Embryonic facial prominence (tissue), 1 donor: ENCODE results near the gene MFSD11.
"Not testable (repeated sequence)": the region's sequence is repeated elsewhere in the genome, so short reads cannot be mapped to it uniquely, and the experiment has no call there.

Source experiments
- DNase-seq: peaks from one replicate; pipeline ENCODE4 v3.0.0-alpha.2; 2016; ENCODE audit errors: extremely low spot score

Gene MFSD11

DNA sequence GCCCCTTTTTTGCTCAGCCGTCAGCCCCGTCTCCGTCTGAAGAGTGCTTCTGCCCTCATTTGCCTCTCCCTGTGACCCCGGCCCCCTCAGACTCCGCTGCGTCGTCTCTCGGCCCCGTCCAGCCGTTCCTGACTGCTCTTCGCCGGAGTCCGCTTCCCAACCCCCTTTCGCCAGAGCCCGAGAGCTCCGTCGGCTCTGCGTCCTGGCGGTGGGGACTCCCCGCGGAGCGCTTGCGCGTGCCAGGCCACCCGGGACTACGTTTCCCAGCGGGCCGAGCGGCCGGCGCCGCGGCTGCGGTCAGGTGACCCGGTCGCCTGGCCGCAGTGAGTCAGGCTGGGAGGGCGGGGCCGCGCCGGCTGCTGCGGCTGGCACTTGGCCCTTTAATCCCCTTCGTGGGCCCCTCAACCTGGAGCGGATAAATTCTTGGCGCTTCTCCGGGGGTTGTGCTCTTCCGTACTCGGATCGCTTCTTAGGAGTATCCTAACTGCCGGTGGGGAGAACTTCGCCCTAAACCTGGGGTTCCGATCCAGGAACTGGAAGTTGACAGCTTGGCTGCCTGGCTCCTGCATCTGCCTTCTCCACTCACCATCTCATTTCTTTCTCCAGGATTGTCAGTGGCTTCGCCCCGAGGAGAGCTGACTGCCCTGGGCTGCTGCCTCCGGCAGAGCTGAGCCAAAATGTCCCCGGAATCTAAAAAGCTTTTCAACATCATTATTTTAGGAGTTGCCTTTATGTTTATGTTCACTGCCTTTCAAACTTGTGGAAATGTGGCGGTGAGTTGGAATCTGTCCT, at the start of gene MFSD11:
Gene MFSD11, plus strand, starts transcription at position 444 of the 792 bp plus-strand sequence. Its CDS starts 234 bp downstream, at position 678.
- peak; percentile 77 for DNase-seq

DNA sequence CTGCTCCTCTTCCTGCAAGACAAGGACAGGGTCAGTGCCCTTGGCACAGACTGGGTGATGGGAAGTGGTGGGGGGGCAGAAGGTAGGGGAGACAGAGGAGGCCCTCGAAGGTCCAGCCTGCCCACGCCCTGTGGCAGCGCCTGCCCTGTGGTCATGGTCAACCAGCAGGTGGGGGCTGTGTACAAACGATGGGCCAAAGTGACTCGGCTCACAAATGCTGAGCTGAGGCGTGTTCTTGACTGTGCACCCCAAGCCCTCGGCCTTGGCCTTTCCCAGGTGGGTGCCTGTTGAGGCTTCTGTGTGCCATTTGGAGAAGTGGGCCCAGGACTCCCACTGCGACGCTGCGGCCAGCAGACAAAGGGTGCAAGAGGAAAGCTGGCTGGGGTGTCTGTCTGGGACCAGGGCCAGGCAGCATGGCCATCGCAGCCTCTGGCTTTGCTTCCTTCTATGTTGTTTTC, 49.7 kb upstream of the MFSD11 start:
- no peak for DNase-seq

DNA sequence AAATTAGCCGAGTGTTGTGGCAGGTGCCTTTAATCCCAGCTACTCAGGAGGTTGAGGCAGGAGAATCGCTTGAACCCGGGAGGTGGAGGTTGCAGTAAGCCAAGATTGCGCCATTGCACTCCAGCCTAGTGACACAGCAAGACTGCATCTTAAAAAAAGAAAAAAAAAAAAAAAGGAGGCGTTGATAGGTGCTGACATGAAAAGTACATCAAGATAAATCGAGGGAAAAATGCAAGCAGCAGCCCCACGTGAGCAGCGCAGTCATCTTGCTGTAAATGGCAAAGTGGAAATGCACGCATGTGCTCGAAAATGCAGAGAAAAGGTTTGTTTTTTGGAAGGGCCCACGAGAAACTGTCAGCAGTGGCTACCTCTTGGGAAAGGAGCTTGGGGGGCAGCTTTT, 48.1 kb upstream of the MFSD11 start:
- no peak for DNase-seq

DNA sequence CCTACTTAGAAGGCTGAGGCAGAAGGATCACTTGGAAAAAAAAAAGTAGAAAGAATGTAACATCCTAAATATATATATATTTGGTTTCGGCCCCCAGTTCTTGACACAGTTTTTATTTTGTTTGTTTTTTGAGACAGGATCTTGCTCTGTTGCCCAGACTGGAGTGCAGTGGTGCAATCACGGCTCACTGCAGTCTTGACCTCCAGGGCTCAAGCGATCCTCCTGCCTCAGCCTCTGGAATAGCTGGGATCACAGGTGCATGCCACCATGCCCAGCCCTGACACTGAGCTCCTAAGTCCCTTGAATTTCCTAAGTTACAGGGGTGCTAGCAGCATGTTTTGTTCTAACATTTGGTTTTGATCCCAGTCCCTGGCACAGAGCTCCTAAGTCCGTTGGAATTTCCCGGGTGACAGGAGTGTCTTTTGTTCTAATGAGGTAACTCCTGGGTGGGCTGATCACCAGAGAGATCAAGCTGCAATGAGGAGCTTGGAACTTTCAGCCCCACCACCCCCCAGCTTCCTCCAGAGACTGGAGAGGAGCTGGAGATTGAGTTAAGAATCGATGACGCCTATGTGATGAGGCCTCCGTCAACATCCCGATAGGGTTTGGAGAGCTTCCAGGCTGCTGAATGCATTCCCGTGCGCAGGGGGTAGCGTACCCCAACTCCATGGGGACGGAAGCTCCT, 47.2 kb upstream of the MFSD11 start:
- DNase-seq: no peak

DNA sequence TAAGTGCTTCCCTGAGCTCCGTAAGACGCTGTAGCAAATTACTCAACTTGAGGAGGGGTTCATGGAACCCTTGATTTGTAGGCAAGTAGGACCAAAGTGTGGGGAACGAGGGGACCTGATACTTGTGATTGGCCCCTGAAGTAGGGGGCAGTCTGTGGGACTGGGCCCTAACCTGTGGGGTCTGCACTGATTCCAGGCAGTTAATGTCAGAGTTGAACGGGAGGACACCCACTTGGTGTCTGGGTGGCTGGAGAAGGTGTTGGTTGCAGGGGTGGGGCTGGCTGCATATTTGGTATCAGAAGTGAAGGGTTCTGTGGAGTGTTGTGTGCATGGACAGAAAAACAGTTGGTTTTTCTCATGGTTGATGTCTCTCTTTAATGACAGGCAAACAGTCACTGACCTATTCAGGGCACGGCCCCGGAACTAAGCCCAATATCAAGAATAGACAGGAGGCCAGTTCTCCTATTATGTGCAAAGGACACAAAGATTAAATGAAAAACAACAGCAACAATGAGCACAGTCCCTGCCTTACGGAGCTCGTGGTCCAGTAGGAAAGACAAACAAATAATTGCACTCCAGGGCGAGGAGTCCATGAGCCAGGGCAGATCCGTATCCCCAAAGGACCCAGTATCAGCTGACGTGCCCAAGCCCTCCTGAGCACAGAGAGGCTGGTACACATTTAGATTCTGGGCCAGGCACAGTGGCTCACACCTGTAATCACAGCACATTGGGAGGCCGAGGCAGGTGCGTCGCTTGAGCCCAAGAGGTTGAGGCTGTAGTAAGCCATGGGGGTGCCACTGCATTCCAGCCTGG, 46.3 kb upstream of the MFSD11 start:
- no peak for DNase-seq

DNA sequence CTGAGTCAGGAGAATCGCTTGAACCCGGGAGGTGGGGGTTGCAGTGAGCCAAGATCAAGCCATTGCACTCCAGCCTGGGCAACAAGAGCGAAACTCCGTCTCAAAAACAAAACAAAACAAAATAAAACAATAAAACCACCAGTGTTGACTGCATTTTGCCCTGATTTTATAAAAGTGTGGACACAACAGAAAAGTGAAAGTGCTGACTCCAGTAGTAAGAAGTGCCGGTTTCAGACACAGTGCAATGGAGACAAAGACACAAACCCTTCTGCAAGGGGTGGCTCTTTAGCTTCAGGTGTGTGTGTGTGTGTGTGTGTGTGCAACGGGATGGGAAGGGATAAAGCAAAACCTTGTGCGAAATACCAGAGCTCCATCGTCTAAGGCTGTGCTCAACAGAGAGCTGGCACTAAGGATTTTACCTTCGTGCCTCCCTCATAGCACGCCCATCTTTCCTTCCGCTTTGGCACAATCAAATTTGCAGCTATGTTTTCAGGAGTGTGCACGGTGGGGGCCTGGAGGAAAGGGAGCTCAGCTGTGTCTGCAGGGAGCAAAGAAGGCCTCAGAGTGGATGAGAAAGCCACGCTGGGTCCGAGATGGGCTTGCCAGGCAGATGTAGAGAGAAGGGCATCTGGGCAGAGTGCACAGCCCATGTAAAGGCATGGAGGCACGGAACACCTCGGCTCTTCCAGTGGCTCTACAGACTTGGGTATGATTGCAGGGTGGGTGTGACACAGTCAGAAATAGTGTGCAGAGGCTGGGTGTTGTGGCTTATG, 42.7 kb upstream of the MFSD11 start:
- no peak for DNase-seq

DNA sequence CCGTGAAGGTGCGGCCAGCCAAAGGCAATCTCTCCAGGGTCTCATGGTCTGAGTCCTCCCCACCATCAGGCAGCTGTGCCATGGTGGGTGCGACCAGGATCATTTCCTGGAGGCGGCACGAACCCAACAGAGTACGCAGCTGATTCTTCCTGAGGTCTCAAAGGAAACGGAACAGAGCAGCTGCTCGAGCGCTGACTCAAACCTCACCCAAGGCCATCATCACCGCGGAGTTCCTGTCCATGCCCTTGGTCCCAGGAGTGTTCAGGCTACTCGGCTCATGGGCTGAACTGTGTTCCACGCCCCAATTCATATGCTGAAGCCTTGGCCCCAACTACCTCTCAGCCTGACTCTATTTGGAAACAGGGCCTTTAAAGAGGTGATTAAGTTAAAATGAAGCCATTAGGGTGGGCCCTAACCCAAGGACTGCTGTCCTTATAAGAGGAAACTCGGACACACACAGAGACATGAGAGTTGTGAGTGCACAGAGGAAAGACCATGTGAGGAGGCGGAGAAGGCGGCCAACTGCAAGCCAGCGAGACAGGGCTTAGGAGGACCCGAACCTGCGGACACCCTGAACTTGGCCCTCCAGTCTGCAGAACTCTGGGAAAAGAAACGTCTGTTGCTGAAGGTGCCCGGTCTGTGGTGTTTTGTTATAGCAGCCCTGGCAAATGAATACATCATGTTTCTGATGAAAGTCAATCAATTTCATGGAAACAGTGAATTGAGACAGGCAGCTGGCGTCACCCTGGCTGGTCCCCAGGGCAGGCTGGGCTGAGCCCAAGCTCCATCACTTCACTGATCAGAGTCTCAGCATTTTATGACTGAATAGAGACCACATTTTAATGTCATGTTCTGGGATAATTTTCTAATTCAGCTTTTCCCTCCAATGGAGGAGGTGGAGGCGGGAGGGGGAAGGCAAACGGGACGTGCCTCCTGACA, 40.9 kb upstream of the MFSD11 start:
- no peak for DNase-seq

DNA sequence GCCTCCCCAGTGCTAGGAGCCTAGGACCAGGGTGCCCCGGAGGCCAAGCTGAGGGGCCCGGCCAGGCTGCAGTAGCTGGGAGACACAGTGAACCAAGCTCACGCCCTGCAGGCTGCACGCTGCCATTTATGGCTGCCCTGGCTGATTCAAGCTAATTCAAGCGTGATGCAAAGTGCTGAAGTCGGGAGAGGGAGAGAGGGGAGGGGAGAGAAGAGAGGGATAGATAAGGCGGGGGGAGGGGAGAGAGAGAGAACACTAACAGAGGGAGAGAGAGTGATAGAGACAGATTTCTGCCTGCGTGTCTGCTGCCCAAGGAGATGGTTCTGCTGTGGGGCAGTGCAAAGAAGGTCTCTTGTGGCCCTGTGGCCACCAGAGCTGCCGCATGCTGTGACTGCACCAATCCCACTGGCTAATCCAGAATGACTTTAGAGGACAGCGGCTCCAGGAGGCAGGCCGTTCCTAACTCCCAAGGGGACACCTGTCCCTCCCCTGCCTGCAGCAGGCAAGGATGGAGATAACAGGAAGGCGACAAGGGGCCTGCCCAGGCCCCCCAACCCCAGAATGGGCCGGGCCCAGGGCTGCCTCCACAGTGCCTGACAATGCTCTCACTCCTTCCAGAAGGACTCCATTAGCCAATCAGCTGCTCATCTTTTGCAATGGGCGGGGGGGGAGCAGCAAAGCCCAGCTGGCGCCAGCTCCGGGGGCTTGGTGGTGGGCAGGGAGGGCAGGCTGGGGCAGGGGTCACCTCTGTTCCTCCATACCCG, 40.0 kb upstream of the MFSD11 start:
- DNase-seq: no peak

DNA sequence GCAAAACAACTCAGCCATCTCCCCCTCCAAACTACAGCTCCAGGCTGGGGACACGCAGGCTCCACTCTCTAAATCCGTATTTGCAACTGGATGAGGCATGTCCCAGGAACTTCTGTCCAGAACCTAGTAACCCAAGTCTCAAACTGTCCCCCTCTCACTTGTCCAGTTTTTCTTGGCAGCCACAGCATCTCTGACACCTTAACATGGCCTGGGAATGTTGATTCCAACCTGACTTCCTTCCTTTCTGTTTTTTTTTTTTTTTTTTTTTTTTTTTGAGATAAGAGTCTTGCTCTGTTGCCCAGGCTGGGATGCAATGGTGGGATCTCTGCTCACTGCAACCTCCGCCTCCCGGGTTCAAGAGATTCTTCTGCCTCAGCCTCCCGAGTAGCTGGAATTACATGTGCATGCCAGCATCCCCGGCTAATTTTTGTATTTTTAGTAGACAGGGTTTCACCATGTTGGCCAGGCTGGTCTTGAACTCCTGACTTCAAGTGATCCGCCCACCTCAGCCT, 39.4 kb upstream of the MFSD11 start:
- not testable (repeated sequence) for DNase-seq

DNA sequence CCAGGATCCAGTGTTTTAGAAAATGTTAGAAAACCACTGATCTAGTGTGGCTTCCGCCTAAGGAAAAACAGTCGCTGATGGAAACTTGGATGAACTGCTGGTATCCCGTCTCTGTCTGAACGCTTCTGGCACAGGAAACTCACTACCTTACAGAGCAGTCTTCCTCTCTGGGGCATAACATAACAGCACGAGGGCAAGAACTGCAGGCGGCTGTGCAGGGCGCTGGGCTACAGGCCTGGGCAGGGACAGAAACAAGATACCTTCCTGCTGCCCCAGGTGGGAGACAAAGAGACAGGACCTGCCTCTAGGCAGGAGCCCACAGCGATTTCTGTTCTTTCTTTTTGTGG, 37.7 kb upstream of the MFSD11 start:
- no peak for DNase-seq

DNA sequence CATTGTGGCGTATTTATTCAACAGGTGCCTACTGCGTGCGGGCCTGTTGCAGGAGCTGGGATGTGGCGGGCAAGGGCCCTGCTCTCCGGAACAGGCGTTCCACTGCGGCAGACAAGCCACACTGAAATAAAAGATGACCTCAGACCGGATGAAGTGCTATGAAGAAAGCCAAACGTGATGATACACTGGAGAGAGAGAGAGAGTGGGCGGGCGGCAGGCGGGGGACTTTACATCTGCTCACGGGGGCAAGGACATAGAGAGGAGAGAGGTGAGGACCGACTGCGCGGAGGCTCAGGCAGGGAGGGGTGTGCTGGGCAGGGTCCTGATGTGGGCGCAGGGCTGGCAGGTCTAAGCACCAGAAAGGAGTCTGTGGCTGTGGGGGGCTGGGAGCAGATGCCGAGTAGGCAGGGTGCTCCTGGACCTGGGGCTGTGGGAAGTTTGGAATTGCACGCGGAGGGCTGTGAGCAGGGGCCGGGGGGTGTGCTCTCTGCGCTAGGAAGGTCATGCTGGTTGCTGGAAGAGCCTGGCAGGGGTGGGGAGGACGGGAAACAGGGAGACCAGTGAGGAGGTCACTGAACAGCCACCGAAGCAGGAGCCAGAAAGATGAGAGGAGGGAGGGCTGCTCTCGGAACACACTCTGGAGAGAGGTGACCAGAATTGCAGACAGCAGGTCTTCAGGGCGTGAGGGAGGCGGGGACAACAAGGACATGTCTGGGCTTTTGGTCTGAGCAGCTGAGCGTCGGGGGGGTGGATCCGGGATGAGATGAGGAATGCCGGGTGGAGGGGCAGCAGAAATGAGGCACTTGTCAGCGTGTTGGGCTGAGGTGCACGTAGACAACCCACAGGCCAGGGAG, 37.1 kb upstream of the MFSD11 start:
- DNase-seq: no peak

DNA sequence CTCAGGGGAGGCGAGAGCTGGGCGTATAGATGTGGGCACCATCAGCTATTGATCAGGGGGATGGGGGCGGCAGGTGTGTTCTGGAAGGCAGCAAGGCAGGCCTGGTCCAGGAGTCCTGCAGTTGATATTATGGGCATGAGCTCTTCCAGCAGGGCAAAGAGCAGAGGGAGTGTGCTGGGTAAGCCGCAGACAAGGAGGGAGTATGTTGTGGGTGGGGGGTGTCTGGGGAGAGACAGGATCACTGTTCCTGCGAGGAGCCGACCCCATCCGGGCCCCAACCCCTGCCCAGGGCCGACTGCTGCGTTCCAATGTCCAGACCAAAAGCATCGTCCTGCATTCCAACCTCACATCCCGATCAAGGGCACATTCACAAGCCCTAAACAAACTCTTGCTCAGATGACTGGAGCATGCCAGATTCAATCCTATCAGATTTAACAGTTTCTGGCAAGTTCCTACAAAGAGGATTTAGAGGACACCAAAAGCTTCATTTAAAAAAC, 36.4 kb upstream of the MFSD11 start:
- no peak for DNase-seq

DNA sequence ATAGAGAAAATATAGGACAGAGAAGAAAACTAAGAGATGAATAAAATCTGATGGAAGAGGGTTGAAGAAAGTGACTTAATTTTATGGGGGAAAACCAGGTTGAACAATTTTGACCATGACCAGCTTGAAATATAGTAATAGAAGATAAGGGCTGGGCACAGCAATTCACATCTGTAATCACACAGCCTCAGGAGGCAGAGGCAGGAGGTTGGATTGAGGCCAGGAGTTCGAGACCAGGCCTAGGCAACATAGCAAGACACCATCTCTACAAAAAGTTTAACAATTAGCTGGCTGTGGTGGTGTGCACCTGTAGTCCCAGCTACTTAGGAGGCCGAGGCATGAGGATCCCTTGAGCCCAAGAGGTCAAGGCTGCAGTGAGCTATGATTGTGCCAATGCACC, 35.8 kb upstream of the MFSD11 start:
- no peak for DNase-seq

DNA sequence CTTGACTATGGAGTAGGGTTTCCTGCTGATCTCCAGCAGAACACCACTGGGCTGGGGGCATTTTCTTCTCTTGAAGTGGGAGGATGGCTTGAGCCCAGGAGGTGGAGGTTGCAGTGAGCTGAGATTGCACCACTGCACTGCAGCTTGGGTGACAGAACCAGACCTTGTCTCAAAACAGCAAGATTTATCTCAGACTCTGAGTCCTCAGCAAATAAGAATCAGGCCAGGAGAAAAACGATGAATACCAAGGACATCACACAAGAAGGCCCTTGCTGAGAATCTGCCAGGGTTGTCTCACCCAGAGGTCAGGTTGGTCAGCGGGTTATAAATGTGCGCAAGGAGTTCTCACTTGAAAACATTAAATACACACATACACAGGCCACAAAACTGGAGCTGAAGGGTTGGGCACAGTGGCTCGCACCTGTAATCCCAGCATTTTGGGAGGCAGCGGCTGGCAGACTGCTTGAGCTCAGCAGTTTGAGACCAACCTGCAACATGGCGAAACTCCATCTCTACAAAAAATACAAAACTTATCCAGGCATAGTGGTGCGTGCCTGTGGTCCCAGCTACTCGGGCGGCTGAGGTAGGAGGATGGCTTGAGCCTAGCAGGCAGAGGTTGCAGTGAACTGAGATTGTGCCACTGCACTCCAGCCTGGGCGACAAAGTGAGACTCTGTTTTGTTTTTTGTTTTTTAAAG, 34.8 kb upstream of the MFSD11 start:
- no peak for DNase-seq

DNA sequence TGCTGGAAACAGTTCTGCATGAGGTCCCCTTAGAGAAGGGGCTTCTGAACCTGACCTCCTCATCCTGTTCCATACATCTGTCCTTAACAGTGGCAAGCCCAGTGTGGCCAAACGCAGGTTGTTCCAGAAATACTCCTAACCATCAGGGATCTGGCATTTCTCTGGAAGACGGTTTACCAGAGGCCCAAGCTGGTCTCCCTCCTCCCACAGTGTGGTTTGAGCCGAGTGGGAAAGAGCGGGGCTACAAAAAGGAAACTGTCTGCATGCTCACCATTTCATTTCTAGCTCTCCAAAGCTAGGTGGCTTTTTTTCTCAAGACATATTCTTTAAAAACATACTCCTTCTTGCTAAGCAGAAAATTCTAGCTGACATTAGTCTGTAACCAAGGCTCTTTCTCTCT, 33.1 kb upstream of the MFSD11 start:
- DNase-seq: no peak

DNA sequence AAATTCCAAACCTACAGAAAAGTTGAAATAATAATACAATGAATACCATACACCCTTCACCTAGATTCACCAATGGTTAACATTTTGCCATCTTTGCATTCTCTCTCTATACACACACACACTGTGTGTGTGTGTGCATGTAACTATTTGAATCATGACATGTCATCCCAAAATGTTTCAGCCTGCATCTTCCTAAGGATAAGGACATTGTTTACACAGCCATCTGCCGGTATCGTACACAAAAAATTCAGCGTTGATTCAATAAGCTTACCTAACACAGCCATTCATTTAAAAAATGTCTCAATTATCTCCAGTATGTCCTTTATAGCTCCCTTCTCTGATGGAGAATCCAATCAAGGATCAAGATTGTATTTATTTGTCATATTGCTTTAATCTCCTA, 31.1 kb upstream of the MFSD11 start:
- DNase-seq: no peak

DNA sequence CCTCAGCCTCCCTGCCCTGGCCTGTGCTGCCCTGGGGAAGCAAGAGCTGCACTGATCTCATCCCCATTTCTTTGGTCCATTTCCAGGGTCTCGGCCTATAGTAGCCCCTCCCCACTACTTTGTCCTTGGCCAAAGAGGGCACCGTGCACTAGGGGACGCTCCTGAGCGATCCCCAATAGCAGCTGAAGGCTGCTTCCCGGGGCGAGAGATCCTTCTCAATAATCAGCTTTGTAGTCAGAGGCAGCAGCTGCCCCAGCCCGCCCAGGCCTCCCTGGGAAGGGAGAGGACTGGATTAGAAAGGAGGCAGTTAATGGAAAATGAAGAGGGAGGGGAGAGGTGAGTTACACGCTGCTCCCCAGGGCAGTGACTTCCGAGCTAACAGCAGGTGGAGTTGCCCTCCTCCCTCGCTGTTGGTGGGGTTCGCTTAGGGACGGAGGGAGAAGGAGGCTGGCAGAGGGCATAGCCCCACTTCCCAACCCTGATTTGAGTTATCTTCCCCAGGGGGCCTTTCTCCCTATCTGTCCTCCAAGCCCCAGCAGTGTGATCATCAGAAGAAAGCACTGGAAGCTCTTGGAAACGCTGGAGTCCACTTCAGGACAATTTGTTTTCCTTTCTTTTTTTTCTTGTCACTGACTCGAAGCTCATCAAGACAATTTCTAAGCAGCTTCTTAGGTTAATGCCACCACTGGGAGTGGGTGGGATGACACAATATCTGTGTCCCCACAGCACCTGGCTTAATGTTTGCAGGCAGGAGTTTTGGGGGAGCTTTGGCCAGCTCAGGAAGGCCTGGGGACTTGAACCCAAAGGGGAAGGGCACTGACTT, 29.7 kb upstream of the MFSD11 start:
- DNase-seq: no peak
